A549 (cell line): Measurements from ENCODE around the gene ZNF106. TPM values are rescaled to one million over a fixed set of nuclear protein-coding genes. Genes with fewer than 3 reads are reported as not detected.

Experiments used
- ATAC-seq, 2 experiments: fragments of 200-7000 bp in 1 of 2; fragments of >200 bp in 1 of 2; cut with Nextera tagmentation in 1 of 2; cut with Tn5 transposase in 1 of 2; 3 replicates each; pipeline versions ENCODE4 v1.8.0 to v1.9.1; 2018 to 2020; ENCODE audit warnings: mild to moderate bottlenecking in 1 of 2, moderate library complexity in 1 of 2
- CTCF ChIA-PET: fragments of 300-600 bp; sonication (Branson Sonifier 250); formaldehyde crosslinking; extraction: SDS; loops from one replicate; lab custom pipeline; 2021; ENCODE audit warnings: antibody characterized with exemption, inconsistent platforms; lab: Yijun Ruan, JAX
- POLR2A ChIA-PET: fragments of 350-600 bp; formaldehyde crosslinking; extraction: SDS; loops from one replicate; lab custom pipeline; 2021; ENCODE audit warnings: antibody characterized with exemption, inconsistent platforms; lab: Yijun Ruan, JAX
- DNase-seq, 2 experiments: peaks; one replicate each; pipeline versions ENCODE4 v3.0.0 to v3.0.0-alpha.2; 2011 to 2016; ENCODE audit warnings: low read depth in 1 of 2, low spot score in 1 of 2
- FAIRE-seq: peaks from 2 replicates; lab custom pipeline; 2011; peaks lifted over from hg19 to GRCh38; lab: Jason Lieb, UNC
- H3K27ac ChIP-seq, 2 experiments: fragments of >200 bp; sonication (Bioruptor Twin); formaldehyde crosslinking; 3 replicates each; pipeline ENCODE4 v1.5.1; 2016 to 2017
- H3K4me1 ChIP-seq: fragments of >200 bp; sonication (Bioruptor Twin); formaldehyde crosslinking; 3 replicates; pipeline ENCODE4 v1.6.1; 2016
- H3K4me2 ChIP-seq: fragments of >200 bp; sonication (Bioruptor Twin); formaldehyde crosslinking; 3 replicates; pipeline ENCODE4 v1.6.1; 2016
- H3K4me3 ChIP-seq: fragments of >200 bp; sonication (Bioruptor Twin); formaldehyde crosslinking; 3 replicates; pipeline ENCODE4 v1.5.1; 2016
- H3K9me3 ChIP-seq: fragments of >200 bp; sonication (Bioruptor Twin); formaldehyde crosslinking; 3 replicates; pipeline ENCODE4 v1.6.1; 2016
- CBX8 ChIP-seq: fragments of 200-600 bp; sonication (generic); IDR thresholded peaks from 2 replicates; pipeline ENCODE4 v1.6.1; 2016
- CEBPB ChIP-seq, 2 experiments: fragments of >200 bp in 1 of 2; sonication (Bioruptor Twin) in 1 of 2; formaldehyde crosslinking in 1 of 2; IDR thresholded peaks; 2 replicates each; pipeline ENCODE4 v1.6.1; 2012 to 2016
- CHD4 ChIP-seq: fragments of 200-600 bp; sonication (generic); IDR thresholded peaks from 2 replicates; pipeline ENCODE4 v1.6.1; 2016; ENCODE audit warnings: antibody characterized with exemption, mild to moderate bottlenecking, borderline replicate concordance
- CTCF ChIP-seq: fragments of >200 bp; sonication (Bioruptor Twin); formaldehyde crosslinking; IDR thresholded peaks from 3 replicates; pipeline ENCODE4 v1.5.1; 2016
- ESRRA ChIP-seq: fragments of 150-350 bp; IDR thresholded peaks from 2 replicates; pipeline ENCODE4 v1.6.1; 2014; ENCODE audit warnings: mild to moderate bottlenecking, low read length, borderline replicate concordance
- FOSL2 ChIP-seq, 2 experiments: fragments of 450-650 bp in 1 of 2; fragments of >200 bp in 1 of 2; sonication (Bioruptor Twin) in 1 of 2; formaldehyde crosslinking; IDR thresholded peaks; 2 replicates each; pipeline versions ENCODE4 v1.5.0 to v1.6.1; 2016 to 2020; ENCODE audit warnings: mild to moderate bottlenecking in 1 of 2, moderate library complexity in 1 of 2
- JUN ChIP-seq, 2 experiments: fragments of >200 bp; sonication (Bioruptor Twin); formaldehyde crosslinking; IDR thresholded peaks; 2 replicates in 1 of 2; 3 replicates in 1 of 2; pipeline ENCODE4 v1.6.1; 2016 to 2017
- KDM5A ChIP-seq: fragments of 200-600 bp; sonication (generic); IDR thresholded peaks from 2 replicates; pipeline ENCODE4 v1.6.1; 2016; ENCODE audit warnings: antibody characterized with exemption, mild to moderate bottlenecking
- MYC ChIP-seq: IDR thresholded peaks from 2 replicates; pipeline ENCODE4 v1.6.1; 2012; ENCODE audit warnings: mild to moderate bottlenecking, inconsistent platforms, low read length, improper control_type of control experiment, borderline replicate concordance
- NPAS2 ChIP-seq: fragments of 250-450 bp; sonication (Bioruptor Pico); IDR thresholded peaks from 2 replicates; pipeline ENCODE4 v1.8.0; 2022; ENCODE audit warnings: mild to moderate bottlenecking, moderate library complexity, borderline replicate concordance
- RCOR1 ChIP-seq: fragments of 150-350 bp; IDR thresholded peaks from 2 replicates; pipeline ENCODE4 v1.6.1; 2014; ENCODE audit warnings: antibody characterized with exemption, low read length, low read depth
- WGBS: methylation state at CpG from one replicate; pipeline ENCODE4 v1.1.6; 2017; ENCODE audit errors: missing lambda C conversion rate; 5-methylcytosine and 5-hydroxymethylcytosine counted together
- polyA plus RNA-seq, 4 experiments: library from polyadenylated mRNA; depleted of rRNA in 3 of 4; stranded (reverse); fragments of >200 nt; fragmentation: RNase III in 1 of 4; extraction: RNeasy Plus Mini Kit Qiagen cat#74134 plus additional on column Dnase treatment in 1 of 4; gene quantifications; 2 replicates in 3 of 4; 3 replicates in 1 of 4; pipeline ENCODE4 v1.2.3, GENCODE V29; 2011 to 2017
- small RNA-seq, 6 experiments: library from RNA; depleted of rRNA; stranded (forward); fragments of <200 nt; gene quantifications; one replicate each; pipeline ENCODE3, GENCODE V24; 2012
- TF ChIP-seq, protein P1 (sequence below): fragments of >200 bp; sonication (Bioruptor Twin); formaldehyde crosslinking; IDR thresholded peaks from 2 replicates; pipeline ENCODE4 v1.6.1; 2016

ZNF106 gene
- polyA plus RNA-seq, 2 of the 4 experiments (the other 2 are of a cell fraction), result 7.8 to 19.3 TPM

DNA sequence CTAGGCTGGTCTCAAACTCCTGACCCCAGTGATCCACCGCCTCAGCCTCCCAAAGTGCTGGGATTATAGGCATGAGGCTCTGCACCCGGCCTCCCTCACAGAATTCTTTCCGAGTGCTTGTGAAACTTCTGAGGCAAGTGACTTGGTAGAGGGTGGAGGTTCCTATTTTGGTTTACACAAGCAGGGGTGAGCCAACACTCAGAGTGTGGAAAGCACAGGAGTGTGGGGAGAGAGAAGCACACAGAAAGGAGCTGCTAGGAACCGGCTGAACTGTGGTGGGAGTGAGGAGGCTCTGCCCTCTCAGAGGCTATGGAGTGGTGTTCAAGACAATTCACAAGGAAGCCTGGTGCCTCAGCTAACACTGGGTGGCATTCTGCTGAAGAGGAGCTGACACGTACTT, 123.9 kb downstream of the ZNF106 start:
- ChIA-PET POLR2A (no interaction called here), CTCF (interaction anchor here (1.5 to 1.6 kb wide), 2 partner anchors 9 to 18 kb away, joined by 4 to 5 read pairs; no protein-coding TSS in a partner anchor)
- no peaks in the 10 kb centered on the region; the same call in 2 of the 3 replicates for H3K9me3 ChIP-seq
- no peak for ATAC-seq
- 75% methylated on average over 3 of the region's 5 CpGs for WGBS
- DNase-seq, result no peak
- TF ChIP-seq CHD4 (no peak), CEBPB (IDR thresholded peaks at IDR 0.05) (no peak)
- FAIRE-seq, result no peak
- H3K4me2 ChIP-seq, result no peak overlapping the region
- no peak overlapping the region for H3K27ac ChIP-seq
- H3K4me3 ChIP-seq, result no peak overlapping the region
- H3K4me1 ChIP-seq, result no peaks in the 10 kb centered on the region

- no peak overlapping the region for H3K4me2 ChIP-seq
- no peak for FAIRE-seq
- H3K27ac ChIP-seq, result no peak overlapping the region
- POLR2A ChIA-PET, result no interaction called here
- no peaks in the 10 kb centered on the region for H3K9me3 ChIP-seq
- no peak for ATAC-seq
- H3K4me3 ChIP-seq, result no peak overlapping the region
- 67% methylated on average over 5 of the region's 5 CpGs for WGBS
- no peaks in the 10 kb centered on the region for H3K4me1 ChIP-seq
- TF ChIP-seq KDM5A (no peak), CBX8 (no peak), CTCF (no peak), RCOR1 (no peak)
- TF ChIP-seq, all 56 proteins: peak for 0
- DNase-seq, result no peak
- CTCF ChIA-PET, result interaction anchor here (1.7 kb wide), 1 partner anchor 19 kb away, joined by 4 read pairs; no protein-coding TSS in a partner anchor
Observed at GRCh38 chr15:42365921-42366550, 124.9 kb downstream of the ZNF106 start.

GRCh38 chr15:42364529-42364928, 126.4 kb downstream of the ZNF106 start:
- ATAC-seq, result no peak
- Histone ChIP-seq H3K4me2 (no peak overlapping the region), H3K4me3 (no peak overlapping the region), H3K4me1 (no peaks in the 10 kb centered on the region), H3K9me3 (no peaks in the 10 kb centered on the region), H3K27ac (no peak overlapping the region)
- no peak for DNase-seq
- TF ChIP-seq ESRRA, result no peak
- TF ChIP-seq, protein P1, sequence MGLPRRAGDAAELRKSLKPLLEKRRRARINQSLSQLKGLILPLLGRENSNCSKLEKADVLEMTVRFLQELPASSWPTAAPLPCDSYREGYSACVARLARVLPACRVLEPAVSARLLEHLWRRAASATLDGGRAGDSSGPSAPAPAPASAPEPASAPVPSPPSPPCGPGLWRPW, result no peak
- TF ChIP-seq NPAS2 (CRISPR knock-in tag), result no peak
- 20% methylated on average over 1 of the region's 1 CpG for WGBS
- FAIRE-seq, result no peak
- ChIA-PET CTCF (interaction anchor here (0.6 to 1.7 kb wide), 2 partner anchors 21 to 658 kb away, joined by 4 read pairs; no protein-coding TSS in a partner anchor), POLR2A (no interaction called here)

DNA sequence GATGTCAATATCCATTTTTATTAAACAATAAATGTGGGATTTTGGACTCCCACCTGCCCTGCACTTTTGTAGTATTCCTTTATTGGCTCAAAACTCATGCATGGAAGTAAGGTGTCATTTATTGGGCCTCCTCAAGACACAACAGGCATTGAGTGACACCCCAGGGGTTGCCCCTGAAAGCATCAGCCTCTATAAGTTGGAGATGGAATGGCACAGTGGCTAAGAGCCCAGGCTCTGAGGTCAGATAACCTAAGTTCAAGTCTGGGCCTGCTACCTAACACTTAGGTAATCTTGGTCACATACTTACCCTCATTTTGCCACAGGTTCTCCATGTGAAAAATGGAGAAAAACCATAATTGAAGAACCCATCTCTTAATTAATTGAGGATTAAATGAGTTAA, 127.0 kb downstream of the ZNF106 start:
- FAIRE-seq, result no peak
- H3K4me1 ChIP-seq, result no peaks in the 10 kb centered on the region
- H3K4me2 ChIP-seq, result no peak overlapping the region
- no peak overlapping the region for H3K27ac ChIP-seq
- TF ChIP-seq MYC (no peak), JUN (IDR thresholded peaks at IDR 0.05) (no peak)
- ChIA-PET POLR2A (no interaction called here), CTCF (no interaction called here)
- no peak for ATAC-seq
- no peak for DNase-seq
- no peak overlapping the region for H3K4me3 ChIP-seq
- H3K9me3 ChIP-seq, result no peaks in the 10 kb centered on the region

DNA sequence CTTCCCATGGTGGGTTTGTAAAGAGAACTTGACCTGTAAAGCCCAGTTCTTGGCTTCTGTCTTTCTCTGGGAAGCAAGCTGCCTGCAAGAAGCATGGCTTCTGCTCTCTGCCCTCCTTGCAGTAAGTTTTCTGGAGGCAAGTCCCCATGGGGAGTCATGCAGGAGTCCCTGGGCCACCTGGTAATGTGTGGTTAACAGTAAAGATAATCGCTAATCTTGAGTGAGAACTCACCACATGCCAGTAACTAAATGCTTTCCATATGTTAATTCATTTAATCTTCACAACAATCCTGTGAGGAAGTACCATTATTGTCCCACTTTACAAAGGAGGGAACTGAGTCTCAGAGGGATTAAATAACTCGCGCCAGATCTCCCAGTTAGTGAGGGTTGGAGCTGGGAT, 127.5 kb downstream of the ZNF106 start:
- ChIA-PET CTCF (no interaction called here), POLR2A (no interaction called here)
- no peak for ATAC-seq

More for the DNA sequence above, 127.5 kb downstream of the ZNF106 start:
- DNase-seq (no peak), FAIRE-seq (no peak)
- TF ChIP-seq CHD4, result no peak
- TF ChIP-seq FOSL2 (IDR thresholded peaks at IDR 0.05), result no peak
- TF ChIP-seq FOSL2 (CRISPR knock-in tag; IDR thresholded peaks at IDR 0.05), result no peak
- H3K9me3 ChIP-seq, result no peaks in the 10 kb centered on the region
- no peak overlapping the region for H3K4me2 ChIP-seq
- H3K4me3 ChIP-seq, result no peak overlapping the region
- no peak overlapping the region for H3K27ac ChIP-seq
- no peaks in the 10 kb centered on the region for H3K4me1 ChIP-seq
- WGBS, result 87% methylated on average over 3 of the region's 3 CpGs

Small RNA genes within 50 kb of the gene (small RNA-seq; reads per million reads assigned to genes)
- gene RNU6-188P, result 0 reads per million in 6 experiments

Other genes starting within 250 kb of the ZNF106 start
- 9.4 and 11.3 TPM in 2 replicates for gene GANC, start 217.9 kb downstream of the ZNF106 start, polyA plus RNA-seq (2011; rRNA removed)
- 6.9 to 8.0 TPM (median 7.8 TPM) in 3 replicates for gene GANC, start 217.9 kb downstream of the ZNF106 start, polyA plus RNA-seq (2017; fragmentation: RNase III; extraction: RNeasy Plus Mini Kit Qiagen cat#74134 plus additional on column Dnase treatment)
- gene TMEM87A, start 217.7 kb downstream of the ZNF106 start, polyA plus RNA-seq (2011; rRNA removed), result 40.6 and 49.8 TPM in 2 replicates
- gene TMEM87A, start 217.7 kb downstream of the ZNF106 start, polyA plus RNA-seq (2017; fragmentation: RNase III; extraction: RNeasy Plus Mini Kit Qiagen cat#74134 plus additional on column Dnase treatment), result 29.8 to 30.7 TPM (median 30.3 TPM) in 3 replicates
- gene CAPN3, start 131.6 kb downstream of the ZNF106 start, polyA plus RNA-seq (2011; rRNA removed), result 1.1 and 1.8 TPM in 2 replicates
- 0.25 to 0.58 TPM (median 0.25 TPM) in 3 replicates for gene CAPN3, start 131.6 kb downstream of the ZNF106 start, polyA plus RNA-seq (2017; fragmentation: RNase III; extraction: RNeasy Plus Mini Kit Qiagen cat#74134 plus additional on column Dnase treatment)
- gene SNAP23, start 4.5 kb upstream of the ZNF106 start, polyA plus RNA-seq (2011; rRNA removed), result 25.9 and 33.6 TPM in 2 replicates
- gene SNAP23, start 4.5 kb upstream of the ZNF106 start, polyA plus RNA-seq (2017; fragmentation: RNase III; extraction: RNeasy Plus Mini Kit Qiagen cat#74134 plus additional on column Dnase treatment), result 44.5 to 52.0 TPM (median 51.2 TPM) in 3 replicates
- gene LRRC57, start 57.7 kb upstream of the ZNF106 start, polyA plus RNA-seq (2011; rRNA removed), result 12.3 and 13.1 TPM in 2 replicates
- 7.4 to 9.7 TPM (median 9.2 TPM) in 3 replicates for gene LRRC57, start 57.7 kb upstream of the ZNF106 start, polyA plus RNA-seq (2017; fragmentation: RNase III; extraction: RNeasy Plus Mini Kit Qiagen cat#74134 plus additional on column Dnase treatment)
- gene HAUS2, start 57.7 kb upstream of the ZNF106 start, polyA plus RNA-seq (2011; rRNA removed), result 29.7 and 31.0 TPM in 2 replicates
- 13.3 to 16.3 TPM (median 15.7 TPM) in 3 replicates for gene HAUS2, start 57.7 kb upstream of the ZNF106 start, polyA plus RNA-seq (2017; fragmentation: RNase III; extraction: RNeasy Plus Mini Kit Qiagen cat#74134 plus additional on column Dnase treatment)
- 1.2 and 2.0 TPM in 2 replicates for gene STARD9, start 84.5 kb upstream of the ZNF106 start, polyA plus RNA-seq (2011; rRNA removed)
- 1.2 to 1.5 TPM (median 1.3 TPM) in 3 replicates for gene STARD9, start 84.5 kb upstream of the ZNF106 start, polyA plus RNA-seq (2017; fragmentation: RNase III; extraction: RNeasy Plus Mini Kit Qiagen cat#74134 plus additional on column Dnase treatment)
- gene CDAN1, start 246.0 kb upstream of the ZNF106 start, polyA plus RNA-seq (2011; rRNA removed), result 2.9 and 4.0 TPM in 2 replicates
- gene CDAN1, start 246.0 kb upstream of the ZNF106 start, polyA plus RNA-seq (2017; fragmentation: RNase III; extraction: RNeasy Plus Mini Kit Qiagen cat#74134 plus additional on column Dnase treatment), result 6.9 to 7.7 TPM (median 7.5 TPM) in 3 replicates